ENCODE data around the gene PPP2R3B. TPM values are rescaled to one million over a fixed set of nuclear protein-coding genes. Genes with fewer than 3 reads are reported as not detected.
"Not testable (repeated sequence)": the region's sequence is repeated elsewhere in the genome, so short reads cannot be mapped to it uniquely, and the experiment has no call there.

Gene PPP2R3B
- total and polyA plus RNA-seq, 7 donors: 2.1 to 16.1 (median 5.4) TPM

DNA sequence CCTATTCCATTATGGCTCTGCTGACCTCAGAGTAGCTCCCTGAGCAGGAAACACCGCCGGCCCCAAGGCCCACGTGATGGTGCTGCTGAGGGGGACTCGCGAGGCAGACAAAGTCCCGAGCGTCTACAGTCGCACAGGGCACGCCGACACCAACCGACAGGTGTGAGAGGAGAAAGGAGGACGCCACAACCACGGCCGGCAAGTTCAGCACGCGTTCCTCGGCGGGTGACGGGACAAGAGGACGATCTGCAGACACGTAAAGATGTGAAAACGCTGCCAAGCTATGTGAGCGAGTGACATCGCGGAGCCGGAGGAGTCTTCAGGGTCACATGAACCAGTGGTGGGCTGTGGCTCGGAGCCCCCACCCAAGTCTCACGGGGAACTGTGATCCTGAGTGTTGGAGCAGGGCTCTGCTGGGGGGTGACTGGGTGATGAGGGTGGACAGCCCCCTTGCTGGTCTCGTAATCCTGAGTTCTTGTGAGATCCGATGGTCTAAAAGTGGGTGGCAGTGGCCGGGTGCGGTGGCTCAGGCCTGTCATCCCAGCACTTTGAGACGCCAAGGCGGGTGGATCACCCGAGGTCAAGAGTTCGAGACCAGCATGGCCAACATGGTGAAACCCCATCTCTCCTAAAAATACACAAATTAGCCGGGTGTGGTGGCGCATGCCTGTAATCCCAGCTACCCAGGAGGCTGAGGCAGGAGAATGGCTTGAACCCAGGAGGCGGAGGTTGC is 34.0 kb downstream of the PPP2R3B start:
- no peak for TF ChIP-seq EP300 (IDR thresholded peaks at IDR 0.05)
- TF ChIP-seq POLR2AphosphoS5 (IDR thresholded peaks at IDR 0.05): no peak
- TF ChIP-seq POLR2A (IDR thresholded peaks at IDR 0.05): no peak
- TF ChIP-seq, protein P1, sequence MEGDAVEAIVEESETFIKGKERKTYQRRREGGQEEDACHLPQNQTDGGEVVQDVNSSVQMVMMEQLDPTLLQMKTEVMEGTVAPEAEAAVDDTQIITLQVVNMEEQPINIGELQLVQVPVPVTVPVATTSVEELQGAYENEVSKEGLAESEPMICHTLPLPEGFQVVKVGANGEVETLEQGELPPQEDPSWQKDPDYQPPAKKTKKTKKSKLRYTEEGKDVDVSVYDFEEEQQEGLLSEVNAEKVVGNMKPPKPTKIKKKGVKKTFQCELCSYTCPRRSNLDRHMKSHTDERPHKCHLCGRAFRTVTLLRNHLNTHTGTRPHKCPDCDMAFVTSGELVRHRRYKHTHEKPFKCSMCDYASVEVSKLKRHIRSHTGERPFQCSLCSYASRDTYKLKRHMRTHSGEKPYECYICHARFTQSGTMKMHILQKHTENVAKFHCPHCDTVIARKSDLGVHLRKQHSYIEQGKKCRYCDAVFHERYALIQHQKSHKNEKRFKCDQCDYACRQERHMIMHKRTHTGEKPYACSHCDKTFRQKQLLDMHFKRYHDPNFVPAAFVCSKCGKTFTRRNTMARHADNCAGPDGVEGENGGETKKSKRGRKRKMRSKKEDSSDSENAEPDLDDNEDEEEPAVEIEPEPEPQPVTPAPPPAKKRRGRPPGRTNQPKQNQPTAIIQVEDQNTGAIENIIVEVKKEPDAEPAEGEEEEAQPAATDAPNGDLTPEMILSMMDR (IDR thresholded peaks at IDR 0.05): no peak
- intact Hi-C loops (cut with DNase I): no loop called here
- H3K36me3 ChIP-seq: no peaks in the 10 kb centered on the region
- H3K27me3 ChIP-seq: no peaks in the 10 kb centered on the region
- H3K4me3 ChIP-seq: no peak overlapping the region
- WGBS, 2 donors: 96 to 97% methylated on average over 39 of the region's 39 CpGs
- no peaks in the 10 kb centered on the region for H3K4me1 ChIP-seq
- H3K27ac ChIP-seq: no peak overlapping the region
- DNase-seq: peak; percentile 53
- H3K9me3 ChIP-seq: no peaks in the 10 kb centered on the region

DNA sequence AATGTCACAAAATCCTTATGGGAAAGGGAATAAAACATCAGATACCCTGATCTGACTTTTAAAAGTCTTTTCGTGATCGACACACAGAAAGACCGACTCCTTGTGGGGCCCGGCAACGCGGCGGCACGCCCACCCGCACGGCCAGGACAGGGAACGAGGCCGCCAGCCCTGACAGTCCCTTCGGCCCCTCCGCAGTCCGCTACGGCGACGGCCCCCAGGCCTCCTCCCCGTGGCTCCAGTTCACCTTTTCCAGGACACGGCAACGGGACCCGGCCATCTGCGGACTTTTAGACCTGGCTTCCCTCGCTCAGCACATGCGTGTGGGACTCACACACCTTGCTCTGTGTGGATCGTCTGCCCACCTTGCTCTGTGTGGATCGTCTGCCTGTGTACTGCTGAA is 34.5 kb downstream of the PPP2R3B start:
- 96 to 97% methylated on average over 27 of the region's 27 CpGs for WGBS, 2 donors
- DNase-seq: no peak
- no peak overlapping the region for H3K27ac ChIP-seq
- no peaks in the 10 kb centered on the region for H3K27me3 ChIP-seq
- no peaks in the 10 kb centered on the region for H3K36me3 ChIP-seq
- TF ChIP-seq POLR2AphosphoS5 (IDR thresholded peaks at IDR 0.05) (no peak), POLR2A (IDR thresholded peaks at IDR 0.05) (no peak), EP300 (IDR thresholded peaks at IDR 0.05) (no peak)
- TF ChIP-seq, protein P1 (IDR thresholded peaks at IDR 0.05): no peak
- no peaks in the 10 kb centered on the region for H3K4me1 ChIP-seq
- H3K9me3 ChIP-seq: no peaks in the 10 kb centered on the region
- H3K4me3 ChIP-seq: no peak overlapping the region
- intact Hi-C loops (cut with DNase I): no loop called here

DNA sequence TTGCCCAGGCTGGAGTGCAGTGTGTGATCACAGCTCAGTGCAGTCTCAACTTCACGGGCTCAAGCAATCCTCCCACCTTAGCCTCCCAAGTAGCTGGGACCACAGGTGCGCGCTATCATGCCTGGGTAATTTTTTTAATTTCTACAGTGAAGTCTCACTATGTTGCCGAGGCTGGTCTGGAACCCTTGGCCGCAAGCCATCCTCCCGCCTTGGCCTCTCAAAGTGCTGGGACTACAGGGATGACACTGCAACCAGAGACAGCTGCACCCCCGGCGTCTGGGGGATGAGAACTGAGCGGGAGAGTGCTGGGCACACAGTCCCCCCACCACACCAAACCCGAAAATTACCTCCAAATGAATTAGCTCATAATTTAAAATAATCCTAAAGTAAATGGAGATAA is 35.0 kb downstream of the PPP2R3B start:
- DNase-seq: no peak

DNA sequence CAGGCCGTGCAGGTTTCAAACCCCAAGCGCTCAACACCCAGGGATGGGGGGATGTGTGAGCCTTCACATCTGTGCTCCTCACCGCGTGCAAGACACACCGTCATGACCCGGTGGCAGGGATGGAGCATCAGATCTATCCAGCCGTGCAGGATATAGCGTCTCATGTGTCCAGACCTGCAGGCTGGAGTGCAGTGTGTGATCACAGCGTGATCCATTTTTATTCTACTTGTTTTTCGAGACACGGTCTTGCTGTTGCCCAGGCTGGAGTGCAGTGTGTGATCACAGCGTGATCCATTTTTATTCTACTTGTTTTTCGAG is 35.4 kb downstream of the PPP2R3B start:
- H3K27ac ChIP-seq; H3K4me1 ChIP-seq; H3K36me3 ChIP-seq; H3K9me3 ChIP-seq; intact Hi-C loops (cut with DNase I); DNase-seq; H3K4me3 ChIP-seq; H3K27me3 ChIP-seq: not testable (repeated sequence)
- WGBS, 2 donors: 96 to 97% methylated on average over 11 of the region's 13 CpGs

More for the DNA sequence above, 35.0 kb downstream of the PPP2R3B start:
- intact Hi-C loops (cut with DNase I): no loop called here
- H3K36me3 ChIP-seq: no peaks in the 10 kb centered on the region
- H3K9me3 ChIP-seq: no peaks in the 10 kb centered on the region
- no peaks in the 10 kb centered on the region for H3K4me1 ChIP-seq
- TF ChIP-seq POLR2A (IDR thresholded peaks at IDR 0.05) (no peak), POLR2AphosphoS5 (IDR thresholded peaks at IDR 0.05) (no peak), EP300 (IDR thresholded peaks at IDR 0.05) (no peak)
- TF ChIP-seq, protein P1 (IDR thresholded peaks at IDR 0.05): no peak
- WGBS, 2 donors: 95 to 96% methylated on average over 10 of the region's 10 CpGs
- no peak overlapping the region for H3K4me3 ChIP-seq
- no peaks in the 10 kb centered on the region for H3K27me3 ChIP-seq
- no peak overlapping the region for H3K27ac ChIP-seq

DNA sequence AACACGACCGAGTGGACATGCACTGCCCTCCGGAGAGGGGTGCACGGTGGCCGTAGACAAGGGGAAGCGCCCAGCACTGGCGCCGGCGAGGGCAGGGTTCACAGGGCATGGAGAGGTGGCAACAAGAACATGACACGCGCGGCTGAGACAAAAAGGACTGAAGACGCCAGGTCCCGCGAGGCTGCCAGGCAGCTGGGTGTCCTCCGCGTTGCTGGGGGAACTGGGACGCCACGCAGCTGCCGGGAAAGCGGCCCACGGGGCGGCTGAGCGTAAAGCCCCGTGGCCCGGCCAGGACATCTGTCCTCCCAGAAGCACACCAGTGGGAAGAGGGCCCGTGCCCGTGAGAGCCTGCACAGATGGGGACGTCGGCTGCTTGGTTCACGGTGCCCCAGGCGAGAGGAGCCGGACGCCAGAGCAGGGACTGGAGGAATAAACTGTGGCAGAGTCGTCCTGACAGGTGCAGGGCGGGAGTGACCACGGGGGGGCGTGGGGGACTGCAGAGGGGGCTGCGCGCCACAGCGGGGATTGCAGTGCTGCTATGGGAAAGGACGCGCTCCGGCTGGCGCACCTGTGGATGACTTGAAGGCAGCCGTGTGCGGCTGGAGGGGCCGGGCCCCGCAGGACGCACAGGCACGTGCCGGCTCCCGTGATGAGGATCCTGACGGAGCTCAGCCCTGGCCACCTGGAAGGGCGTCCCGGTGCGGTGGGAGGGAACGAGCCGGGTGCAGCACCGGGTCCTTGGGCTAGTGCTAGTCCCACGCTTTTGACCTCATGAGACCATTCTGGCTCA is 36.0 kb downstream of the PPP2R3B start:
- 96% methylated on average over 61 of the region's 61 CpGs for WGBS, 2 donors
- DNase-seq: peak; percentile 33
- no peak overlapping the region for H3K27ac ChIP-seq
- H3K4me1 ChIP-seq: no peaks in the 10 kb centered on the region
- peaks cover 0 to 4% (median 0%) of the 10 kb centered on the region in 4 donors for H3K36me3 ChIP-seq
- intact Hi-C loops (cut with DNase I): no loop called here
- TF ChIP-seq POLR2AphosphoS5 (IDR thresholded peaks at IDR 0.05): no peak
- no peak for TF ChIP-seq POLR2A (IDR thresholded peaks at IDR 0.05)
- no peak for TF ChIP-seq EP300 (IDR thresholded peaks at IDR 0.05)
- TF ChIP-seq, protein P1 (IDR thresholded peaks at IDR 0.05): no peak
- H3K9me3 ChIP-seq: no peaks in the 10 kb centered on the region
- H3K27me3 ChIP-seq: no peaks in the 10 kb centered on the region
- no peak overlapping the region for H3K4me3 ChIP-seq
